Measurements from ENCODE around the gene PLAC9. TPM values are rescaled to one million over a fixed set of nuclear protein-coding genes. Genes with fewer than 3 reads are reported as not detected.

The PLAC9 gene
- total RNA-seq, 1 donor from 2014 or later, result not detected

- DNase-seq (ENCODE audit: low spot score), result no peak
- Histone ChIP-seq H3K4me2 (no peak overlapping the region), H3K9ac (no peak overlapping the region), H3K27me3 (no peaks in the 10 kb centered on the region), H3K79me2 (ENCODE audit: low read depth) (no peaks in the 10 kb centered on the region), H3F3A (ENCODE audit: low read depth) (no peaks in the 10 kb centered on the region), H3K9me3 (ENCODE audit: low read depth) (no peaks in the 10 kb centered on the region), H4K20me1 (ENCODE audit: low read depth) (no peaks in the 10 kb centered on the region), H3K4me3 (no peak overlapping the region), H2AFZ (replicated peaks) (no peak overlapping the region), H3K27ac (no peak overlapping the region), H3K4me1 (no peaks in the 10 kb centered on the region), H3K36me3 (no peaks in the 10 kb centered on the region)
- no peak for TF ChIP-seq CTCF (IDR thresholded peaks at IDR 0.05)
- TF ChIP-seq EZH2 (IDR thresholded peaks at IDR 0.05), result no peak
- peaks cover 4% of the 10 kb centered on the region for H3K27me3 Mint-ChIP-seq (ENCODE audit: insufficient read depth, low read depth)
- no peak overlapping the region for H3K27ac Mint-ChIP-seq
- peaks cover 20% of the 10 kb centered on the region for H3K4me1 Mint-ChIP-seq
- H3K4me3 Mint-ChIP-seq, result no peak overlapping the region
- peaks cover 2% of the 10 kb centered on the region for H3K9me3 Mint-ChIP-seq
- no peaks in the 10 kb centered on the region for H3K36me3 Mint-ChIP-seq
Observed at GRCh38 chr10:80154978-80155695, 22.6 kb downstream of the PLAC9 start.

- DNase-seq (ENCODE audit: low spot score), result no peak
- Histone ChIP-seq H3K27me3 (no peaks in the 10 kb centered on the region), H4K20me1 (ENCODE audit: low read depth) (no peaks in the 10 kb centered on the region), H3K36me3 (no peaks in the 10 kb centered on the region), H3K4me1 (no peaks in the 10 kb centered on the region), H3F3A (ENCODE audit: low read depth) (no peaks in the 10 kb centered on the region), H3K4me3 (no peak overlapping the region), H3K27ac (no peak overlapping the region), H3K4me2 (no peak overlapping the region), H3K79me2 (ENCODE audit: low read depth) (no peaks in the 10 kb centered on the region), H3K9me3 (ENCODE audit: low read depth) (no peaks in the 10 kb centered on the region), H3K9ac (no peak overlapping the region), H2AFZ (replicated peaks) (no peak overlapping the region)
- Mint-ChIP-seq H3K36me3 (no peaks in the 10 kb centered on the region), H3K27me3 (ENCODE audit: insufficient read depth, low read depth) (peaks cover 4% of the 10 kb centered on the region), H3K9me3 (no peaks in the 10 kb centered on the region), H3K27ac (no peak overlapping the region), H3K4me1 (peaks cover 20% of the 10 kb centered on the region), H3K4me3 (no peak overlapping the region)
- TF ChIP-seq EZH2 (IDR thresholded peaks at IDR 0.05) (no peak), EZH2phosphoT487 (IDR thresholded peaks at IDR 0.05) (no peak), CTCF (IDR thresholded peaks at IDR 0.05) (no peak)
Observed at GRCh38 chr10:80155696-80156215, 23.2 kb downstream of the PLAC9 start.

GRCh38 chr10:80156216-80156615, 23.7 kb downstream of the PLAC9 start:
- no peaks in the 10 kb centered on the region for H3F3A ChIP-seq (ENCODE audit: low read depth)
- H4K20me1 ChIP-seq (ENCODE audit: low read depth), result no peaks in the 10 kb centered on the region
- peaks cover under 1% of the 10 kb centered on the region for H3K4me1 ChIP-seq
- no peak overlapping the region for H3K4me3 Mint-ChIP-seq
- H3K79me2 ChIP-seq (ENCODE audit: low read depth), result no peaks in the 10 kb centered on the region
- no peak overlapping the region for H3K9ac ChIP-seq
- peaks cover 22% of the 10 kb centered on the region for H3K4me1 Mint-ChIP-seq
- TF ChIP-seq CTCF (IDR thresholded peaks at IDR 0.05) (no peak), EZH2phosphoT487 (IDR thresholded peaks at IDR 0.05) (no peak), EZH2 (IDR thresholded peaks at IDR 0.05) (no peak)
- H3K36me3 Mint-ChIP-seq, result no peaks in the 10 kb centered on the region
- no peaks in the 10 kb centered on the region for H3K36me3 ChIP-seq
- no peak overlapping the region for H3K27ac Mint-ChIP-seq
- no peak overlapping the region for H2AFZ ChIP-seq (replicated peaks)
- peaks cover 4% of the 10 kb centered on the region for H3K27me3 Mint-ChIP-seq (ENCODE audit: insufficient read depth, low read depth)
- no peaks in the 10 kb centered on the region for H3K9me3 Mint-ChIP-seq
- no peak for DNase-seq (ENCODE audit: low spot score)
- H3K27me3 ChIP-seq, result no peaks in the 10 kb centered on the region
- no peak overlapping the region for H3K27ac ChIP-seq
- H3K9me3 ChIP-seq (ENCODE audit: low read depth), result no peaks in the 10 kb centered on the region
- H3K4me2 ChIP-seq, result no peak overlapping the region
- no peak overlapping the region for H3K4me3 ChIP-seq

Measured in neural progenitor cell (in vitro differentiated cells).